Measurements from ENCODE around the gene MASP1. TPM values are rescaled to one million over a fixed set of nuclear protein-coding genes. Genes with fewer than 3 reads are reported as not detected.
A peak's percentile ranks its signal among the peaks of the same experiment; 100 is the strongest.

Gene MASP1
- total RNA-seq, 4 donors from 2014 or later = 1.0 to 6.0 (median 2.4) TPM

GRCh38 chr3:187290503-187290902 is 1.0 kb downstream of the MASP1 start:
- DNase-seq (ENCODE audit: low spot score in 2 of 2) = no peak
- H3K27me3 ChIP-seq = no peaks in the 10 kb centered on the region
- peak overlapping the region; percentile 37 for H3K4me3 ChIP-seq
- H3K9me3 ChIP-seq = no peaks in the 10 kb centered on the region
- peaks cover 27% of the 10 kb centered on the region for H3K4me1 ChIP-seq
- TF ChIP-seq POLR2A (IDR thresholded peaks at IDR 0.05) = no peak
- TF ChIP-seq CTCF (IDR thresholded peaks at IDR 0.05) = no peak
- TF ChIP-seq POLR2AphosphoS5 (IDR thresholded peaks at IDR 0.05) = no peak
- no peak for TF ChIP-seq EP300 (IDR thresholded peaks at IDR 0.05)
- WGBS = 48% methylated on average over 1 of the region's 1 CpG
- H3K27ac ChIP-seq = no peak overlapping the region
- H3K36me3 ChIP-seq = no peaks in the 10 kb centered on the region

GRCh38 chr3:187288855-187289605 is 2.5 kb downstream of the MASP1 start:
- peaks cover 27% of the 10 kb centered on the region for H3K4me1 ChIP-seq
- WGBS = 71% methylated on average over 14 of the region's 14 CpGs

GRCh38 chr3:187288131-187288854 is 3.2 kb downstream of the MASP1 start:
- H3K4me1 ChIP-seq = peaks cover 27% of the 10 kb centered on the region
- H3K27ac ChIP-seq = no peak overlapping the region
- no peaks in the 10 kb centered on the region for H3K9me3 ChIP-seq
- no peak overlapping the region for H3K4me3 ChIP-seq
- 55% methylated on average over 8 of the region's 8 CpGs for WGBS
- no peaks in the 10 kb centered on the region for H3K27me3 ChIP-seq
- H3K36me3 ChIP-seq = no peaks in the 10 kb centered on the region
- DNase-seq (ENCODE audit: low spot score in 2 of 2) = no peak
- TF ChIP-seq CTCF (IDR thresholded peaks at IDR 0.05) = no peak
- TF ChIP-seq POLR2A (IDR thresholded peaks at IDR 0.05) = no peak
- TF ChIP-seq POLR2AphosphoS5 (IDR thresholded peaks at IDR 0.05) = no peak
- no peak for TF ChIP-seq EP300 (IDR thresholded peaks at IDR 0.05)

More at GRCh38 chr3:187288855-187289605, 2.5 kb downstream of the MASP1 start:
- H3K9me3 ChIP-seq = no peaks in the 10 kb centered on the region
- H3K4me3 ChIP-seq = no peak overlapping the region
- H3K27me3 ChIP-seq = no peaks in the 10 kb centered on the region
- DNase-seq (ENCODE audit: low spot score in 2 of 2) = no peak
- H3K27ac ChIP-seq = peak overlapping the region; percentile 3
- H3K36me3 ChIP-seq = no peaks in the 10 kb centered on the region
- no peak for TF ChIP-seq CTCF (IDR thresholded peaks at IDR 0.05)
- TF ChIP-seq POLR2AphosphoS5 (IDR thresholded peaks at IDR 0.05) = no peak
- TF ChIP-seq EP300 (IDR thresholded peaks at IDR 0.05) = no peak
- no peak for TF ChIP-seq POLR2A (IDR thresholded peaks at IDR 0.05)

- TF ChIP-seq EP300 (IDR thresholded peaks at IDR 0.05) = no peak
- TF ChIP-seq POLR2AphosphoS5 (IDR thresholded peaks at IDR 0.05) = no peak
- TF ChIP-seq POLR2A (IDR thresholded peaks at IDR 0.05) = no peak
- TF ChIP-seq CTCF (IDR thresholded peaks at IDR 0.05) = no peak
- 46% methylated on average over 1 of the region's 1 CpG for WGBS
- H3K27ac ChIP-seq = no peak overlapping the region
- H3K9me3 ChIP-seq = no peaks in the 10 kb centered on the region
- no peaks in the 10 kb centered on the region for H3K27me3 ChIP-seq
- H3K4me1 ChIP-seq = peaks cover 22% of the 10 kb centered on the region
- no peak overlapping the region for H3K4me3 ChIP-seq
- no peaks in the 10 kb centered on the region for H3K36me3 ChIP-seq
- no peak for DNase-seq (ENCODE audit: low spot score in 2 of 2)
Measured at GRCh38 chr3:187287256-187287655, 4.3 kb downstream of the MASP1 start.

- Histone ChIP-seq H3K27ac (no peak overlapping the region), H3K36me3 (no peaks in the 10 kb centered on the region), H3K4me1 (peaks cover 20% of the 10 kb centered on the region), H3K9me3 (no peaks in the 10 kb centered on the region), H3K27me3 (no peaks in the 10 kb centered on the region), H3K4me3 (no peak overlapping the region)
- TF ChIP-seq POLR2AphosphoS5 (IDR thresholded peaks at IDR 0.05) (no peak), CTCF (IDR thresholded peaks at IDR 0.05) (no peak), POLR2A (IDR thresholded peaks at IDR 0.05) (no peak), EP300 (IDR thresholded peaks at IDR 0.05) (no peak)
- WGBS = 84% methylated on average over 5 of the region's 5 CpGs
- no peak for DNase-seq (ENCODE audit: low spot score in 2 of 2)
Measured at GRCh38 chr3:187286467-187287059, 5.0 kb downstream of the MASP1 start.

All from suprapubic skin (tissue), 4 donors.